ENCODE measurements around the gene CNOT1.
A peak's percentile ranks its signal among the peaks of the same experiment; 100 is the strongest.
"Not testable (repeated sequence)": the region's sequence is repeated elsewhere in the genome, so short reads cannot be mapped to it uniquely, and the experiment has no call there.

The CNOT1 gene

GRCh38 chr16:58629733-58630640 is at the start of gene CNOT1:
Gene CNOT1, minus strand, starts transcription at chr16:58629826. Its CDS starts 30,489 bp downstream, at chr16:58599337.
- peak; percentile 99 for DNase-seq (ENCODE audit: insufficient read length, low spot score)
- peak; percentile 99 for FAIRE-seq

GRCh38 chr16:58678716-58679115 is 49.1 kb upstream of the CNOT1 start:
- no peak for FAIRE-seq
- DNase-seq (ENCODE audit: insufficient read length, low spot score): no peak

- DNase-seq (ENCODE audit: insufficient read length, low spot score): no peak
- no peak for FAIRE-seq
These were observed 48.6 kb upstream of the CNOT1 start for GRCh38 chr16:58678269-58678668.

GRCh38 chr16:58670946-58671583 is 41.4 kb upstream of the CNOT1 start:
- FAIRE-seq (no peak), DNase-seq (ENCODE audit: insufficient read length, low spot score) (no peak)

- FAIRE-seq (no peak), DNase-seq (ENCODE audit: insufficient read length, low spot score) (no peak)
These were observed 40.6 kb upstream of the CNOT1 start for GRCh38 chr16:58670177-58670576.

- FAIRE-seq (no peak), DNase-seq (ENCODE audit: insufficient read length, low spot score) (no peak)
These were observed 35.6 kb upstream of the CNOT1 start for GRCh38 chr16:58665200-58665599.

- peak; percentile 81 for FAIRE-seq
- DNase-seq (ENCODE audit: insufficient read length, low spot score): peak; percentile 97
These were observed 31.7 kb upstream of the CNOT1 start for GRCh38 chr16:58661199-58661830.

DNA sequence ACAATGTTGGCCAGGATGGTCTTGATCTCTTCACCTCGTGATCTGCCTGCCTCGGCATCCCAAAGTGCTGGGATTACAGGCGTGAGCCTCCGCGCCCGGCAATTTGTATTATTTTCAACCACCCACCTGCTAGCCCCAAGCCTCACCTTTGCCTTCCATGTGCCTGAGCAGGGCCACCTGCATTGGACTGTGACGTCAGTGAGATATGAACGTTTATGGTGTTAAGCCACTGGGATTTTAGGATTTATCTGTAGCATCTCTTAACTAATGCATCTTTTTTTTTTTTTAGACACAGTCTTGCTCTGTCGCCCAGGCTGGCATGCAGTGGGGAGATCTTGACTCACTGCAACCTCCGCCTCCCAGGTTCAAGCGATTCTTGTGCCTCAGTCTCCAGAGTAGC is 30.3 kb upstream of the CNOT1 start:
- DNase-seq (ENCODE audit: insufficient read length, low spot score); FAIRE-seq: not testable (repeated sequence)

DNA sequence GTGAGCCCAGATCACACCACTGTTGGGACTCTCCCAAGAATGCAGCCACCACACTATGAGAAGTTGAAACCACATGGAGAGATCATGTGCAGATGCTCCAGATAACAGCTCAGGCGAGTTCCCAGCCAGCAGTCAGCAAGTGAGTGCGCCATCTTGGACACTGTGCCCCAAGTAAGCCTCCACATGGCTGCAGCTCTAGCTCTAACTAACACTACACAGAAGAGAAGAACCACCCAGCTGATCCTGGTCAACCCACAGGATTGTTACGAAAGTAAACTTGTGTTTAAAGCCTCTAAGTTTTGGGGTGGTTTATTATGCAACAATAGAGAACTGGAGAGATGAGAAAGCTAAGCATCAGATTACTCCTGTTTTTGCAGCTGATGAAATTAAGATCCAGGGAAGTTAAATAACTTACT is 29.2 kb upstream of the CNOT1 start:
- no peak for DNase-seq (ENCODE audit: insufficient read length, low spot score)
- no peak for FAIRE-seq

DNA sequence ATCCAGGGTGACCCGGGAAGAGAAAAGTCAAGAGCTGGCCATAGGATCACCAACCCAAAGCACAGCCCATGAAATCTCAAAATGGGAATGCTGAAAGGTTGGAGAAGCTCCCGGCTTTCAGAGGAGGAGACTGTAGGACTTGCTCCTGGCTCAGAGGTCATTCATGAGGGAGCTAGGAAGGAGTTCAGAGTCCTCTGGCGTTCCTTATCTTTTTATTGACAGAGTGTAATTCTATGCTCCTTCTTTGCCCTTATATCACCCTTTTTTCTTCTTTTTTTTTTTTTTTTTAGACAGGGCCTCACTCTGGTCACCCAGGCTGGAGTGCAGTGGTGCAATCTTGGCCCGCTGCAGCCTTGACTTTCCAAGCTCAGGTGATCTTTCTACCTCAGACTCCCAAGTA is 27.3 kb upstream of the CNOT1 start:
- FAIRE-seq: no peak

DNA sequence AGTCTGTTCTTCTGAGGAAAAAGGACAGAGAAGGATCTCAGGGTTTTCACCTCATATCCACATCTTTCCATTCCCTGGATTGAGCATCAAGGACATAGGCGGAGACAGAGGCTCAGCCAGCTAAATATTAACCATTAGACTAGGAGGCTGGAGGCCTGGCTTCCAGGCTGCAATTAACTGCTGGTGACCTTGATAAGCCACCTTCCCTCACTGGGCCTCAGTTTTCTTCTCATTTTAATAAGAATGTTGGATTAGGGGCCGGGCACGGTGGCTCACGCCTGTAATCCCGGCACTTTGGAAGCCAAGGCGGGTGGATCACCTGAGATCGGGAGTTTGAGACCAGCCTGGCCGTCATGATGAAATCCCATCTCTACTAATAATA is 25.6 kb upstream of the CNOT1 start:
- FAIRE-seq (no peak), DNase-seq (ENCODE audit: insufficient read length, low spot score) (no peak)

More for the DNA sequence above, 27.3 kb upstream of the CNOT1 start:
- DNase-seq (ENCODE audit: insufficient read length, low spot score): no peak

- FAIRE-seq: no peak
- no peak for DNase-seq (ENCODE audit: insufficient read length, low spot score)
These were observed 25.1 kb upstream of the CNOT1 start for GRCh38 chr16:58654560-58655214.

DNA sequence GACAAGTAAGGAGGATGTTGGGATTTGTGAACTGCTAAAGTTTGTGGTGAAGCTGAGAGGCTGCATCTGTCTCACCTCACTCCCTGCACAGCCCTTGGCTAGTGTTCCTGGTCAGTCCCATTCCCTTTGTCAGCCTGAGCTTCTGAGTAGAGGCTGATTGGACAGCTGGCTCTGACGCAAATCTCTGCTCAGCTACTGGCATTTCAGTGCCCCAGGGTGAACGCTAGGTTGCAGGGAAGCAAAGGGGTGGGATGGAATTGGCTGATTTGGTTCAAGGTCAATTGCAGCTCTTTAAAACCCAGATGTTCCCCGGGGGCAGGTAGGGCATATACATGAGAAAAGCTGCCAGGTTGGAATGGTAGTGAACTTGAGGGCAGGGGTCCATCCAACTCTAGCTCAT is 23.1 kb upstream of the CNOT1 start:
- FAIRE-seq: peak; percentile 95
- DNase-seq (ENCODE audit: insufficient read length, low spot score): peak; percentile 81

DNA sequence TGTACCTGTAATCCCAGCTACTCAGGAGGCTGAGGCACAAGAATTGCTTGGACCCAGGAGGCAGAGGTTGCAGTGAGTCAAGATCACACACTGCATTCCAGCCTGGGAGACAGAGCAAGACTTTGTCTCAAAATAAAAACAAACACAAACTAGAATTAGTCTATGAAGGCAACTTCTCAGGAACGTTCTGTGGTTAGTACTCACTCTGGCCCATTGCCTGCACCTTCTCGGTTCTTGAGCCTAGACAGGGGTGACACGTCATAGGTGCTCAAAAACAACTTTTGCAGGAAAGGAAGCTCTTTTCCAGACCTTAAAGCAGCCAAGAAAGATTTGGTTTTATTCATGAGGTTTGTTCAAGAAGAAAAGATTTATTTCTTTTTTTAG is 22.3 kb upstream of the CNOT1 start:
- FAIRE-seq (no peak), DNase-seq (ENCODE audit: insufficient read length, low spot score) (no peak)

- DNase-seq (ENCODE audit: insufficient read length, low spot score) (no peak), FAIRE-seq (no peak)
These were observed 20.1 kb upstream of the CNOT1 start for GRCh38 chr16:58649707-58650106.

- DNase-seq (ENCODE audit: insufficient read length, low spot score) (no peak), FAIRE-seq (no peak)
These were observed 17.5 kb upstream of the CNOT1 start for GRCh38 chr16:58647107-58647506.

DNA sequence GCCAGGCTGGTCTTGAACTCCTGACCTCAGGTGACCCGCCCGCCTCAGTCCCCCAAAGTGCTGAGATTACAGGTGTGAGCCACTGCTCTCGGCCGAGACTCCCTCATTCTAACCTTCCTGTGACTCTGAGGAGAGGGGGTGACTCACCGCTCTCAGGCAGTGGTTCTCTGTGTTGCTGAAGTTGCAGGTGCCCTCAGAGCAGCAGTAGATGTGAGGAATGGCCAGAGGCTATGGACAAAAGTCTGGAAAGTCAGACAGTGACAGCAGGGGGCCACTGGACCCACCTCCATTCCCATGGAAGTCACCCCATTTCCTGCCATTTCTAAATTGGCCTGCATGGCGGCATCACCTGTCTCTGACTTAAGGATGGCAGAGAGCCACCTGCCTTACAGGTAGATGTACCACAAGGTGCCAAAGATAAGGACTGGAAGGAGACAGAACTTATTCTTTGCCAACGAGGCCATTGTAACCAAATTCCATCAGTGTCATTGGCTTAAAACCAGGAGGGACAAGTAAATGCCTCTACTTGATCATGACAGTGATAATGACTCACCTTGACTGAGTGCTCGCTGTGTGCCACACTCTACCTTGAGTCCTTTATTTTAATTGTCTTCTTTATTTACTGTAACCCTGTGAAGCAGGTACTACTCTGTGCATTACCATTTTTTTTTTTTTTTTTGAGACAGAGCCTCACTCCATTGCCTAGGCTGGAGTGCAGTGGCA is 15.3 kb upstream of the CNOT1 start:
- DNase-seq (ENCODE audit: insufficient read length, low spot score) (no peak), FAIRE-seq (no peak)

- DNase-seq (ENCODE audit: insufficient read length, low spot score) (no peak), FAIRE-seq (no peak)
These were observed 14.5 kb upstream of the CNOT1 start for GRCh38 chr16:58644108-58644507.

DNA sequence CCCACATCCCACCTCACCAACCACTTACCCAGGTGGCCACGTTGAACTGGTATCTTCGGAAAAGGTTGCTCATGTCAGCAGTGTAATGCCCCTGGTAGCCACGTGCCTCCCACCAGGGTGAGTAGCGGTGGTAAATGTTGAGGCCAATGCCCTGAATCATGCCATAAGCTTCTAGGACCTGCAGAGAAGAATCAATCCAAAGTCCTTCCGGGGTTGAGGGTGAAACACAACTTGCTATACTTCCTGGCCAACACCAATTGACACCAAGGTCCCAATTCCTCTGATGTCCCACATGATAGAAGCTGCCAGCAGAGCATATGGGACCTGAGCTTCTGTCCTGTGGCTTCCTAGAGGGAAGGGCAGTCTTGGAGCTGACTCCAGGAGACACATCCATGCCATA is 11.3 kb upstream of the CNOT1 start:
- DNase-seq (ENCODE audit: insufficient read length, low spot score) (no peak), FAIRE-seq (no peak)

GRCh38 chr16:58639836-58640235 is 10.2 kb upstream of the CNOT1 start:
- no peak for FAIRE-seq
- DNase-seq (ENCODE audit: insufficient read length, low spot score): no peak

Measured in HTR-8/SVneo (cell line).